HepG2 (cell line): ENCODE data around the gene OBSL1.

Source experiments
- MAZ ChIP-seq, 2 experiments: sonication (generic) in 1 of 2; formaldehyde crosslinking in 1 of 2; IDR thresholded peaks; 2 replicates each; pipeline versions ENCODE4 v1.5.0 to v1.6.1; 2012 to 2020; ENCODE audit warnings: low read depth in 2 of 2, mild to moderate bottlenecking in 2 of 2, borderline replicate concordance in 1 of 2, improper control_type of control experiment in 1 of 2, low read length in 1 of 2, missing genetic modification reagents in 1 of 2, moderate library complexity in 1 of 2
- NFE2 ChIP-seq: sonication (generic); formaldehyde crosslinking; IDR thresholded peaks from 2 replicates; pipeline ENCODE4 v1.4.0; 2020; ENCODE audit warnings: missing genetic modification reagents
- TCF7L2 ChIP-seq: IDR thresholded peaks from 2 replicates; pipeline ENCODE4 v1.6.1; 2011; ENCODE audit warnings: mild to moderate bottlenecking, low read depth, low read length, moderate library complexity
- TF ChIP-seq, protein P1 (sequence below): sonication (generic); formaldehyde crosslinking; IDR thresholded peaks from 2 replicates; pipeline ENCODE4 v1.5.0; 2020; ENCODE audit warnings: mild to moderate bottlenecking, missing genetic modification reagents, moderate library complexity

DNA sequence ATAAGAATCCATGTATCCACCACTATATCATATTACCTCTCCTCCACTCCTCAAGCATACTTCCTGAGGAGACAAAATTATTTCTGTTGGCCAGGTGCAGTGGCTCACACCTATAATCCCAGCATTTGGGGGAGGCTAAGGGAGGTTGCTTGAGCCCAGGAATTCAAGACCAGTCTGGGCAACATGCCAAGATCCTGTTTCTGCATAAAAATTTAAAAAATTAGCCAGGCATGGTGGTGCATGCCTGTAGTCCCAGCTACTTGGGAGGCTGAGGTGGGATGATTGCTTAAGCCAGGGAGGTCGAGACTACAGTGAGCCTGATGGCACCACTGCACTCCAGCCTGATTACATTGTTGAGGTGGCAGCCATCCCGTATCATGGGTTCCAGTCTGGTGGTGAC is 10.0 kb upstream of the OBSL1 start:
- TF ChIP-seq TCF7L2 (no peak), NFE2 (CRISPR knock-in tag) (no peak), MAZ (IDR thresholded peaks at IDR 0.05; ENCODE audit: borderline replicate concordance, low read depth, low read length) (no peak), MAZ (CRISPR knock-in tag; IDR thresholded peaks at IDR 0.05; ENCODE audit: low read depth) (no peak)
- TF ChIP-seq, protein P1, sequence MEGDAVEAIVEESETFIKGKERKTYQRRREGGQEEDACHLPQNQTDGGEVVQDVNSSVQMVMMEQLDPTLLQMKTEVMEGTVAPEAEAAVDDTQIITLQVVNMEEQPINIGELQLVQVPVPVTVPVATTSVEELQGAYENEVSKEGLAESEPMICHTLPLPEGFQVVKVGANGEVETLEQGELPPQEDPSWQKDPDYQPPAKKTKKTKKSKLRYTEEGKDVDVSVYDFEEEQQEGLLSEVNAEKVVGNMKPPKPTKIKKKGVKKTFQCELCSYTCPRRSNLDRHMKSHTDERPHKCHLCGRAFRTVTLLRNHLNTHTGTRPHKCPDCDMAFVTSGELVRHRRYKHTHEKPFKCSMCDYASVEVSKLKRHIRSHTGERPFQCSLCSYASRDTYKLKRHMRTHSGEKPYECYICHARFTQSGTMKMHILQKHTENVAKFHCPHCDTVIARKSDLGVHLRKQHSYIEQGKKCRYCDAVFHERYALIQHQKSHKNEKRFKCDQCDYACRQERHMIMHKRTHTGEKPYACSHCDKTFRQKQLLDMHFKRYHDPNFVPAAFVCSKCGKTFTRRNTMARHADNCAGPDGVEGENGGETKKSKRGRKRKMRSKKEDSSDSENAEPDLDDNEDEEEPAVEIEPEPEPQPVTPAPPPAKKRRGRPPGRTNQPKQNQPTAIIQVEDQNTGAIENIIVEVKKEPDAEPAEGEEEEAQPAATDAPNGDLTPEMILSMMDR (CRISPR knock-in tag), result no peak
